HepG2 (cell line): ENCODE results near the gene CEP68. TPM values are rescaled to one million over a fixed set of nuclear protein-coding genes. Genes with fewer than 3 reads are reported as not detected.

Experiments used
- BATF2 ChIP-seq: sonication (generic); formaldehyde crosslinking; IDR thresholded peaks from 2 replicates; pipeline ENCODE4 v1.8.0; 2022; ENCODE audit warnings: mild to moderate bottlenecking, missing genetic modification reagents, moderate library complexity
- EEA1 ChIP-seq: sonication (generic); formaldehyde crosslinking; IDR thresholded peaks from 2 replicates; pipeline ENCODE4 v1.5.1; 2020; ENCODE audit warnings: mild to moderate bottlenecking, missing genetic modification reagents, borderline replicate concordance
- HDAC2 ChIP-seq: sonication (generic); formaldehyde crosslinking; IDR thresholded peaks from 2 replicates; pipeline ENCODE4 v1.4.0; 2020; ENCODE audit warnings: missing genetic modification reagents
- HOXA5 ChIP-seq: sonication (generic); formaldehyde crosslinking; IDR thresholded peaks from 2 replicates; pipeline ENCODE4 v1.4.0; 2020; ENCODE audit warnings: missing genetic modification reagents
- KLF13 ChIP-seq: sonication (generic); formaldehyde crosslinking; IDR thresholded peaks from 2 replicates; pipeline ENCODE4 v1.4.0; 2020; ENCODE audit warnings: mild to moderate bottlenecking, missing genetic modification reagents
- KLF6 ChIP-seq: IDR thresholded peaks from 2 replicates; pipeline ENCODE4 v1.8.0; 2016; ENCODE audit warnings: missing biosample characterization, missing genetic modification reagents
- MBNL3 ChIP-seq: fragments of 250-450 bp; sonication (Bioruptor Pico); conservative IDR thresholded peaks from 2 replicates; pipeline ENCODE4 v1.8.0; 2022; ENCODE audit warnings: mild to moderate bottlenecking, inconsistent platforms
- MED1 ChIP-seq: sonication (generic); formaldehyde crosslinking; IDR thresholded peaks from 2 replicates; pipeline ENCODE4 v1.4.0; 2020; ENCODE audit warnings: missing genetic modification reagents
- NFKBIZ ChIP-seq: IDR thresholded peaks from 2 replicates; pipeline ENCODE4 v1.6.1; 2018; ENCODE audit warnings: missing genetic modification reagents, missing compliant biosample characterization
- NFRKB ChIP-seq: fragments of 450-650 bp; IDR thresholded peaks from 2 replicates; pipeline ENCODE4 v1.6.1; 2017
- POLR2AphosphoS2 ChIP-seq: IDR thresholded peaks from 2 replicates; pipeline ENCODE4 v1.6.1; 2011; ENCODE audit warnings: low read depth, low read length, improper control_type of control experiment
- SALL1 ChIP-seq: sonication (generic); formaldehyde crosslinking; IDR thresholded peaks from 2 replicates; pipeline ENCODE4 v1.8.0; 2022; ENCODE audit warnings: mild to moderate bottlenecking, missing genetic modification reagents
- THAP11 ChIP-seq: IDR thresholded peaks from 2 replicates; pipeline ENCODE4 v1.6.1; 2016; ENCODE audit warnings: missing biosample characterization, missing genetic modification reagents
- ZMYM4 ChIP-seq: sonication (generic); formaldehyde crosslinking; IDR thresholded peaks from 2 replicates; pipeline ENCODE4 v1.8.1; 2023; ENCODE audit warnings: mild to moderate bottlenecking, missing genetic modification reagents
- ZNF232 ChIP-seq: sonication (generic); formaldehyde crosslinking; IDR thresholded peaks from 2 replicates; pipeline ENCODE4 v1.4.0; 2020; ENCODE audit warnings: missing genetic modification reagents, borderline replicate concordance
- ZNF263 ChIP-seq: sonication (generic); formaldehyde crosslinking; IDR thresholded peaks from 2 replicates; pipeline ENCODE4 v1.4.0; 2020; ENCODE audit warnings: missing genetic modification reagents
- ZNF264 ChIP-seq: sonication (generic); formaldehyde crosslinking; IDR thresholded peaks from 2 replicates; pipeline ENCODE4 v1.4.0; 2020; ENCODE audit warnings: missing genetic modification reagents
- ZNF274 ChIP-seq: sonication (generic); formaldehyde crosslinking; IDR thresholded peaks from 2 replicates; pipeline ENCODE4 v1.5.1; 2020; ENCODE audit warnings: mild to moderate bottlenecking, missing genetic modification reagents
- ZNF296 ChIP-seq: sonication (generic); formaldehyde crosslinking; conservative IDR thresholded peaks from 2 replicates; pipeline ENCODE4 v1.5.0; 2020; ENCODE audit warnings: mild to moderate bottlenecking, missing genetic modification reagents
- ZNF432 ChIP-seq: sonication (generic); formaldehyde crosslinking; IDR thresholded peaks from 2 replicates; pipeline ENCODE4 v1.5.0; 2020; ENCODE audit warnings: missing genetic modification reagents, mild to moderate bottlenecking, borderline replicate concordance
- ZNF468 ChIP-seq: sonication (generic); formaldehyde crosslinking; IDR thresholded peaks from 2 replicates; pipeline ENCODE4 v1.8.0; 2022; ENCODE audit warnings: mild to moderate bottlenecking, moderate library complexity, missing genetic modification reagents
- ZNF501 ChIP-seq: sonication (generic); formaldehyde crosslinking; IDR thresholded peaks from 2 replicates; pipeline ENCODE4 v1.5.1; 2020; ENCODE audit warnings: mild to moderate bottlenecking, moderate library complexity, missing genetic modification reagents
- ZNF644 ChIP-seq: IDR thresholded peaks from 2 replicates; pipeline ENCODE4 v1.6.1; 2016; ENCODE audit warnings: low read depth
- ZNF724P ChIP-seq: sonication (generic); formaldehyde crosslinking; IDR thresholded peaks from 2 replicates; pipeline ENCODE4 v1.8.0; 2022; ENCODE audit warnings: missing genetic modification reagents, borderline replicate concordance
- ZNF768 ChIP-seq: sonication (generic); formaldehyde crosslinking; IDR thresholded peaks from 2 replicates; pipeline ENCODE4 v1.4.0; 2020; ENCODE audit warnings: missing genetic modification reagents
- ZNF790 ChIP-seq: sonication (generic); formaldehyde crosslinking; IDR thresholded peaks from 2 replicates; pipeline ENCODE4 v1.8.0; 2022; ENCODE audit warnings: missing genetic modification reagents, mild to moderate bottlenecking, borderline replicate concordance
- ZNF792 ChIP-seq: IDR thresholded peaks from 2 replicates; pipeline ENCODE4 v1.6.1; 2016
- polyA plus RNA-seq, 8 experiments: library from polyadenylated mRNA; depleted of rRNA in 3 of 8; stranded (reverse) in 7 of 8; unstranded in 1 of 8; fragments of >200 nt; fragmentation: Illumina TruSeq in 4 of 8; extraction: Trizol in 4 of 8; gene quantifications; 2 replicates each; pipeline versions ENCODE4 v1.2.1 to v1.2.3, GENCODE V29; 2011 to 2016; ENCODE audit warnings: low read depth in 4 of 8, missing spikeins in 1 of 8, mixed read lengths in 1 of 8; ENCODE audit not compliant: insufficient read depth in 1 of 8
- total RNA-seq, 5 experiments: library from RNA; depleted of rRNA; stranded (reverse); fragments of >200 nt; fragmentation: Illumina TruSeq; extraction: Trizol; gene quantifications; 2 replicates each; pipeline ENCODE4 v1.2.3, GENCODE V29; 2016; ENCODE audit warnings: low read depth in 1 of 5
- TF ChIP-seq, protein P1 (sequence below): sonication (generic); formaldehyde crosslinking; IDR thresholded peaks from 2 replicates; pipeline ENCODE4 v1.5.1; 2020; ENCODE audit warnings: mild to moderate bottlenecking, moderate library complexity, missing genetic modification reagents
- TF ChIP-seq, protein P2 (sequence below): sonication (generic); formaldehyde crosslinking; IDR thresholded peaks from 2 replicates; pipeline ENCODE4 v1.5.1; 2020; ENCODE audit warnings: mild to moderate bottlenecking, missing genetic modification reagents, moderate library complexity
- TF ChIP-seq, protein P3 (sequence below): sonication (generic); formaldehyde crosslinking; IDR thresholded peaks from 2 replicates; pipeline ENCODE4 v1.8.0; 2023; ENCODE audit warnings: mild to moderate bottlenecking, missing genetic modification reagents

CEP68 gene
- total and polyA plus RNA-seq, 2 of the 13 experiments (the other 11 are each of a cell fraction or from before 2014, with no cell fraction given): 5.7 to 9.3 TPM

DNA sequence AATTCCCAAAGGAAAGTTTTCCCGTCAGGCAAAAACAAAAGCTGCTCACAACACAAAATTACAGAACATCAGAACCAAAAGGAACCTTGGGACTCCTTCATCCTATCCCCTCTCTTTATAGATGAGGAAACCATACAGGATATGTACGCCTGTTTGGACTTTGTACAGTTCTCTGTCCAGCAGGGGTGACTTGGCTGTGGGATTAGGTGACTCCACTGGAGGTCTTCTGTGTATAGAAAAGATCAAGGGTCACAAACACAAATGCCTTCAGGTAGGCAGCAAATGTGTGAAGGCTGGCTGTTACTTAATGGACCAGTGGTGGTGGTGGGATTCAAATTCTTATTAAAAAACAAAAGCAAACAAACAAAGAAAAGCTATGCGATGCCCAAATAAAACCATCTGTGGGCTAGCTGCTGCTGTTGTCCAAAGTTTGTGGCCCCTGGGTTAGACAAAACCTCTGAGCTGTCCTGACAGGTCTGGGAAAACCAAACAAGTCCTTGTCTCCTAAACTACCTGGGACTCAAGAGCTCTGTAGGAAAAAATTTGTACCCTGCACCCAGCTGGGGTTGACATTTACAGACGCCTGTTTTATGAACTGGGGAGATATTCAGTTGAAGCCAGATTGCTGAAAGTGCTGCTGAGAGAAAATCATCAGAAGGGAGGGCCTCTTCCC lies 1.3 kb upstream of the CEP68 start (continued):
- no peak for TF ChIP-seq ZNF432 (CRISPR knock-in tag)
- TF ChIP-seq ZNF724P (CRISPR knock-in tag): no peak
- TF ChIP-seq ZMYM4: no peak
- TF ChIP-seq KLF6 (CRISPR knock-in tag): 0 out of 2 replicates have a peak, but pooled peaks have one; percentile 21
- peak; percentile 33; the same call in 1 of the 2 replicates for TF ChIP-seq MED1 (CRISPR knock-in tag)
- TF ChIP-seq ZNF264 (CRISPR knock-in tag): peak; percentile 76
- TF ChIP-seq ZNF232 (CRISPR knock-in tag): no peak; the same call in 1 of the 2 replicates
- TF ChIP-seq, protein P1, sequence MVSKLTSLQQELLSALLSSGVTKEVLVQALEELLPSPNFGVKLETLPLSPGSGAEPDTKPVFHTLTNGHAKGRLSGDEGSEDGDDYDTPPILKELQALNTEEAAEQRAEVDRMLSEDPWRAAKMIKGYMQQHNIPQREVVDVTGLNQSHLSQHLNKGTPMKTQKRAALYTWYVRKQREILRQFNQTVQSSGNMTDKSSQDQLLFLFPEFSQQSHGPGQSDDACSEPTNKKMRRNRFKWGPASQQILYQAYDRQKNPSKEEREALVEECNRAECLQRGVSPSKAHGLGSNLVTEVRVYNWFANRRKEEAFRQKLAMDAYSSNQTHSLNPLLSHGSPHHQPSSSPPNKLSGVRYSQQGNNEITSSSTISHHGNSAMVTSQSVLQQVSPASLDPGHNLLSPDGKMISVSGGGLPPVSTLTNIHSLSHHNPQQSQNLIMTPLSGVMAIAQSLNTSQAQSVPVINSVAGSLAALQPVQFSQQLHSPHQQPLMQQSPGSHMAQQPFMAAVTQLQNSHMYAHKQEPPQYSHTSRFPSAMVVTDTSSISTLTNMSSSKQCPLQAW (CRISPR knock-in tag): no peak
- TF ChIP-seq, protein P2, sequence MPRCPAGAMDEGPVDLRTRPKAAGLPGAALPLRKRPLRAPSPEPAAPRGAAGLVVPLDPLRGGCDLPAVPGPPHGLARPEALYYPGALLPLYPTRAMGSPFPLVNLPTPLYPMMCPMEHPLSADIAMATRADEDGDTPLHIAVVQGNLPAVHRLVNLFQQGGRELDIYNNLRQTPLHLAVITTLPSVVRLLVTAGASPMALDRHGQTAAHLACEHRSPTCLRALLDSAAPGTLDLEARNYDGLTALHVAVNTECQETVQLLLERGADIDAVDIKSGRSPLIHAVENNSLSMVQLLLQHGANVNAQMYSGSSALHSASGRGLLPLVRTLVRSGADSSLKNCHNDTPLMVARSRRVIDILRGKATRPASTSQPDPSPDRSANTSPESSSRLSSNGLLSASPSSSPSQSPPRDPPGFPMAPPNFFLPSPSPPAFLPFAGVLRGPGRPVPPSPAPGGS (CRISPR knock-in tag): no peak
- TF ChIP-seq KLF13 (CRISPR knock-in tag): no peak
- TF ChIP-seq ZNF274 (CRISPR knock-in tag): no peak
- no peak for TF ChIP-seq ZNF792
- no peak for TF ChIP-seq ZNF768 (CRISPR knock-in tag)
- TF ChIP-seq, protein P3, sequence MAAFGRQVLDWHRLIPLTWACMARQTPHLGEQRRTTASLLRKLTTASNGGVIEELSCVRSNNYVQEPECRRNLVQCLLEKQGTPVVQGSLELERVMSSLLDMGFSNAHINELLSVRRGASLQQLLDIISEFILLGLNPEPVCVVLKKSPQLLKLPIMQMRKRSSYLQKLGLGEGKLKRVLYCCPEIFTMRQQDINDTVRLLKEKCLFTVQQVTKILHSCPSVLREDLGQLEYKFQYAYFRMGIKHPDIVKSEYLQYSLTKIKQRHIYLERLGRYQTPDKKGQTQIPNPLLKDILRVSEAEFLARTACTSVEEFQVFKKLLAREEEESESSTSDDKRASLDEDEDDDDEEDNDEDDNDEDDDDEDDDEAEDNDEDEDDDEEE (CRISPR knock-in tag): no peak
- no peak for TF ChIP-seq EEA1
- peak; percentile 41; the same call in 1 of the 2 replicates for TF ChIP-seq THAP11
- TF ChIP-seq HOXA5 (CRISPR knock-in tag): no peak
- TF ChIP-seq ZNF263 (CRISPR knock-in tag): no peak
- no peak for TF ChIP-seq ZNF296 (CRISPR knock-in tag)
- no peak for TF ChIP-seq ZNF468 (CRISPR knock-in tag)
- 0 out of 2 replicates have a peak, but pooled peaks have one; percentile 49 for TF ChIP-seq NFKBIZ (CRISPR knock-in tag)
- peak; percentile 85; the same call in 1 of the 2 replicates for TF ChIP-seq ZNF644 (CRISPR knock-in tag)
- TF ChIP-seq HDAC2: 0 out of 2 replicates have a peak, but pooled peaks have one; percentile 25
- TF ChIP-seq POLR2AphosphoS2: no peak
- peak; percentile 20; the same call in 1 of the 2 replicates for TF ChIP-seq SALL1 (CRISPR knock-in tag)
- no peak for TF ChIP-seq ZNF790 (CRISPR knock-in tag)
- no peak for TF ChIP-seq NFRKB
- no peak for TF ChIP-seq MBNL3 (CRISPR knock-in tag)
- no peak for TF ChIP-seq ZNF501 (CRISPR knock-in tag)
- no peak for TF ChIP-seq BATF2 (CRISPR knock-in tag)
